ENCODE results near the gene FTL. TPM values are rescaled to one million over a fixed set of nuclear protein-coding genes. Genes with fewer than 3 reads are reported as not detected.

The FTL gene
- polyA plus RNA-seq, 2 donors, result 645 to 931 TPM

DNA sequence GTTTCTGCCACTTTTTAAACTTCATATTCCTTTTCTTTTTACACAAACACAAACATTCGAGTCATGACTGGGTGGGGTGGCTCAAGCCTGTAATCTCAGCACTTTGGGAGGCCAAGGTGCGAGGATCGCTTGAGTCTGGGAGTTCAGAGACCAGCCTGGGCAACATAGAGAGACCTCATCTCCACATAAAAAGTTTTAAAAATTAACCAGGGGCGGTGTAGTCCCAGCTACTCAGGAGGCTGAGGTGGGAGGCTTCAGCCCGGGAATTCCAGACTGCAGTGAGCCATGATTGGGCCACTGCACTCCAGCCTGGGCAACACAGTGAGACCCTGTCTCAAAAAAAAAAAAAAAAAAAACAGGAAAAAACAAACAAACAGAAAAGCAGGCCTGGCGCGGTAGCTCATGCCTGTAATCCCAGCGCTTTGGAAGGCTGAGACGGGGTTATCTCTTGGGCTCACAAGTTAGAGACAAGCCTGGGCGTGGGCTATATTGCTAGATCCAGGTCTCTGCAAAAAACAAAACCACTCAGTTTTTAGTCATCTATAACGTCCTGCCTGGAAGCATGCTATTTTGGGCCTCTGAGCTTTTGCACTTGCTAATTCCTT lies 11.0 kb upstream of the FTL start:
- H3K9me3 ChIP-seq (ENCODE audit: control insufficient read depth in 2 of 2, insufficient read depth in 1 of 2, low read depth in 1 of 2, low read length in 1 of 2), result no peaks in the 10 kb centered on the region
- peaks cover 8 to 10% of the 10 kb centered on the region in 2 donors for H3K4me1 ChIP-seq (ENCODE audit: control insufficient read depth in 2 of 2, insufficient read depth in 2 of 2, low read length in 1 of 2)
- H3K27me3 ChIP-seq (ENCODE audit: control insufficient read depth in 1 of 2, insufficient read depth in 2 of 2, low read length in 2 of 2), result no peaks in the 10 kb centered on the region
- peak overlapping the region; percentile 73 to 83 for H3K27ac ChIP-seq (ENCODE audit: low read depth in 2 of 2, low read length in 1 of 2)
- WGBS, 2 donors, result 49% methylated on average over 11 of the region's 11 CpGs
- peak overlapping the region; percentile 79 to 92 for H3K4me3 ChIP-seq (ENCODE audit: low read depth in 1 of 2, low read length in 2 of 2)
- H3K36me3 ChIP-seq (ENCODE audit: control insufficient read depth in 2 of 2, insufficient read depth in 2 of 2, low read length in 1 of 2), result peaks cover 0 to 3% of the 10 kb centered on the region in 2 donors

- WGBS, 2 donors, result 0% methylated on average over 38 to 71 of the region's 71 CpGs
- Histone ChIP-seq H3K36me3 (ENCODE audit: control insufficient read depth in 2 of 2, insufficient read depth in 2 of 2, low read length in 1 of 2) (peaks cover 0 to 3% of the 10 kb centered on the region in 2 donors), H3K4me3 (ENCODE audit: low read depth in 1 of 2, low read length in 2 of 2) (peak within 1 kb of the TSS; percentile 79 to 92), H3K4me1 (ENCODE audit: control insufficient read depth in 2 of 2, insufficient read depth in 2 of 2, low read length in 1 of 2) (peaks cover 8 to 10% of the 10 kb centered on the region in 2 donors), H3K27me3 (ENCODE audit: control insufficient read depth in 1 of 2, insufficient read depth in 2 of 2, low read length in 2 of 2) (no peaks in the 10 kb centered on the region), H3K27ac (ENCODE audit: low read depth in 2 of 2, low read length in 1 of 2) (peak within 1 kb of the TSS; percentile 73 to 83), H3K9me3 (ENCODE audit: control insufficient read depth in 2 of 2, insufficient read depth in 1 of 2, low read depth in 1 of 2, low read length in 1 of 2) (no peaks in the 10 kb centered on the region)
These were observed 10.4 kb upstream of the FTL start, which contains the start of gene BAX for GRCh38 chr19:48954595-48955307. BAX (plus strand) TSS chr19:48954875; CDS start chr19:48954929, 54 bp downstream.

DNA sequence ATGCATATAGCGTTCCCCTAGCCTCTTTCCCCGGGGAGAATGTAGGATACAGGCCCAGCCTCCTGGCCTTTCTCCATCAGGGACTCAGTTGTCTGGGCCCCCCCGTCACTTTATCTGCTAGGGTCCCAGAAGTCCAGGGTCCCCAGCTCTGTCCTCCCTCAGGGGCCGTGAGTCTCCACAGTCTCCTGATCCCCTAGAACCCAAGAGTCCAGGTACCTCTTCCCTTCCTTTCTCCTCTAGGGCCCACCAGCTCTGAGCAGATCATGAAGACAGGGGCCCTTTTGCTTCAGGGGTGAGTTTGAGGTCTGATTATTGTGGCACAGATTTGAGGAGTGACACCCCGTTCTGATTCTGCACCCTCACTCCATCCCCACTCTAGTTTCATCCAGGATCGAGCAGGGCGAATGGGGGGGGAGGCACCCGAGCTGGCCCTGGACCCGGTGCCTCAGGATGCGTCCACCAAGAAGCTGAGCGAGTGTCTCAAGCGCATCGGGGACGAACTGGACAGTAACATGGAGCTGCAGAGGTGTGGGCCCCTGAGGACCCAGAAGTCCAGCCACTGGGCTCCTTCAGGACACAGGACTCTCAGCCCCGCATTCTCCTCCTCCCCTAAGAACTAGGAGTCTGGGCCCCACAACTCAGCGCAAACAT lies 9.7 kb upstream of the FTL start:
- H3K4me3 ChIP-seq (ENCODE audit: low read depth in 1 of 2, low read length in 2 of 2), result peak overlapping the region; percentile 79 to 92
- H3K27me3 ChIP-seq (ENCODE audit: control insufficient read depth in 1 of 2, insufficient read depth in 2 of 2, low read length in 2 of 2), result no peaks in the 10 kb centered on the region
- peaks cover 8 to 10% of the 10 kb centered on the region in 2 donors for H3K4me1 ChIP-seq (ENCODE audit: control insufficient read depth in 2 of 2, insufficient read depth in 2 of 2, low read length in 1 of 2)
- 52 to 55% methylated on average over 16 of the region's 16 CpGs for WGBS, 2 donors
- H3K27ac ChIP-seq (ENCODE audit: low read depth in 2 of 2, low read length in 1 of 2), result peak overlapping the region; percentile 60 to 68
- peaks cover 0 to 3% of the 10 kb centered on the region in 2 donors for H3K36me3 ChIP-seq (ENCODE audit: control insufficient read depth in 2 of 2, insufficient read depth in 2 of 2, low read length in 1 of 2)
- no peaks in the 10 kb centered on the region for H3K9me3 ChIP-seq (ENCODE audit: control insufficient read depth in 2 of 2, insufficient read depth in 1 of 2, low read depth in 1 of 2, low read length in 1 of 2)

DNA sequence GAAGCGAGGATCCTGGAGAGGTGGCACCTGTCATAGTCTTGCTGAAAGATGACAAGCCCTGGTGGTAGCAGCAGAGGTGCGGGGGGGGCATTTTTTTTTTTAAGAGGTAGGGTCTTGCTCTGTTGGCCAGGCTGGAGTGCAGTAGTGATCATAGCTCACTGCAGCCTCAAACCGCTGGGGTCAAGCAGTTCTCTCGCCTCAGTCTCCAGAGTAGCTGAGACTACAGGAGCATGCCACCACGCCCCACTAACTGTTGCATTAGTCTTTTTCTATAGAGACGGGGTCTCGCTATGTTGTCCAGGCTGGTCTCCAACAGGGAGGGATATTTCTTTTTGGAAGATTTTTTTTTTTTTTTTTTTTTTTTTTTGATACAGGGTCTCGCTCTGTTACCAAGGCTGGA lies 7.1 kb upstream of the FTL start:
- Histone ChIP-seq H3K27ac (ENCODE audit: low read depth in 2 of 2, low read length in 1 of 2) (no peak overlapping the region), H3K36me3 (ENCODE audit: control insufficient read depth in 2 of 2, insufficient read depth in 2 of 2, low read length in 1 of 2) (peaks cover 0 to 3% of the 10 kb centered on the region in 2 donors), H3K9me3 (ENCODE audit: control insufficient read depth in 2 of 2, insufficient read depth in 1 of 2, low read depth in 1 of 2, low read length in 1 of 2) (no peaks in the 10 kb centered on the region), H3K4me1 (ENCODE audit: control insufficient read depth in 2 of 2, insufficient read depth in 2 of 2, low read length in 1 of 2) (peaks cover 11 to 19% of the 10 kb centered on the region in 2 donors), H3K4me3 (ENCODE audit: low read depth in 1 of 2, low read length in 2 of 2) (no peak overlapping the region), H3K27me3 (ENCODE audit: control insufficient read depth in 1 of 2, insufficient read depth in 2 of 2, low read length in 2 of 2) (no peaks in the 10 kb centered on the region)
- 97 to 99% methylated on average over 8 of the region's 8 CpGs for WGBS, 2 donors

DNA sequence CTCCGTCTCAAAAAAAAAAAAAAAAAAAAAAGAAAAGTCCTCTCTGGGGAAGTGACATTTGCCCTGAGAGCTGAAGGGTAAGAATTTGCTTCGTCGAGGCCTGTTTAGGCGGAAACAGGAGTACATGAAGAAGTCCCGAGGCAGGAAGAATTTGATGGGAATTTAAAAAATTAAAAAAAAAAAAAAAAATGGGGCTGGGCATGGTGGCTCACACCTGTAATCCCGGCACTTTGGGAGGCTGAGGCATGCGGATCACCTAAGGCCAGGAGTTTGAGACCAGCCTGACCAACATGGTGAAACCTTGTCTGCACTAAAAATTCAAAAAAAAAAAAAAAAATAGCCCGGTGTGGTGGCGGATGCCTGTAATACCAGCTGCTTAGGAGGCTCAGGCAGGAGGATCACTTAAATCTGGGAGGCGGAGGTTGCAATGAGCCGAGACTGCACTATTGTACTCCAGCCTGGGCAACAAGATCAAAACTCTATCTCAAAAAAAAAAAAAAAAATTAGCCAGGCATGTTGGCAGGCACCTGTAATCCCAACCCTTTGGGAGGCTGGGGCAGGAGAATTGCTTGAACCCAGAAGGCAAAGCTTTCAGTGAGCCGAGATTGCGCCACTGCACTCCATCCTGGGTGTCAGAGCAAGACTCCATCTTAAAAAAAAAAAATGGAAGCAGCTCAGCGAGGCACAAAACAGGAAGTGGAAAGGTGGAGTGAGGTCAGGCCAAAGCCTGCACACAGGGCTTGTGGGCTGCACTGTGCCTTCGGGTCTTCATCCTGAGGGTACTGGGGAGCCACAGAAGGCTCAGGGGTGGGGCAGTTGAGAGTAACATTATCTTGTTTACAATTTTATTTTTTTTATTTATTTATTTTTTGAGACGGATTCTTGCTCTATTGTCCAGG lies 5.5 kb upstream of the FTL start:
- Histone ChIP-seq H3K36me3 (ENCODE audit: control insufficient read depth in 2 of 2, insufficient read depth in 2 of 2, low read length in 1 of 2) (peaks cover 0 to 3% of the 10 kb centered on the region in 2 donors), H3K4me1 (ENCODE audit: control insufficient read depth in 2 of 2, insufficient read depth in 2 of 2, low read length in 1 of 2) (peaks cover 11 to 30% of the 10 kb centered on the region in 2 donors), H3K4me3 (ENCODE audit: low read depth in 1 of 2, low read length in 2 of 2) (no peak overlapping the region), H3K27ac (ENCODE audit: low read depth in 2 of 2, low read length in 1 of 2) (no peak overlapping the region), H3K27me3 (ENCODE audit: control insufficient read depth in 1 of 2, insufficient read depth in 2 of 2, low read length in 2 of 2) (no peaks in the 10 kb centered on the region), H3K9me3 (ENCODE audit: control insufficient read depth in 2 of 2, insufficient read depth in 1 of 2, low read depth in 1 of 2, low read length in 1 of 2) (no peaks in the 10 kb centered on the region)
- 83 to 87% methylated on average over 16 of the region's 16 CpGs for WGBS, 2 donors

DNA sequence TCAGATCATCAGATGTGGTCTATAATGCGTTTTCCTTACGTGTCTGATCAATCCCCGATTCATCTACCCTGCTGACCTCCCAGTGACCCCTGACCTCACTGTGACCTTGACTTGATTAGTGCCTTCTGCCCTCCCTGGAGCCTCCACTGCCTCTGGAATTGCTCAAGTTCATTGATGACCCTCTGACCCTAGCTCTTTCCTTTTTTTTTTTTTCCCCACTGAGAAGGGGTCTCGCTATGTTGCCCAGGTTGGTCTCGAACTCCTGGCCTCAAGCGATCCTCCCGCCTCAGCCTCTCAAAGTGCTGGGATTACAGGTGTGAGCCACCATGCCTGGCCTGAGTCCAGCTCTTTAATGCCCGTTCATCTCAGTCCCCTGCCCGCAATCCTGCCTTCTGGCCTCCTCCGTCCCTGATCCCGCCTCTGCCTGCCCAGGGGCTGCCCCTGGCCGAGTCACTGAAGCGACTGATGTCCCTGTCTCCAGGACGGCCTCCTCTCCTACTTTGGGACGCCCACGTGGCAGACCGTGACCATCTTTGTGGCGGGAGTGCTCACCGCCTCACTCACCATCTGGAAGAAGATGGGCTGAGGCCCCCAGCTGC lies 4.0 kb upstream of the FTL start:
- Histone ChIP-seq H3K27me3 (ENCODE audit: control insufficient read depth in 1 of 2, insufficient read depth in 2 of 2, low read length in 2 of 2) (no peaks in the 10 kb centered on the region), H3K36me3 (ENCODE audit: control insufficient read depth in 2 of 2, insufficient read depth in 2 of 2, low read length in 1 of 2) (peaks cover 0 to 1% of the 10 kb centered on the region in 2 donors), H3K27ac (ENCODE audit: low read depth in 2 of 2, low read length in 1 of 2) (peak overlapping the region in 1 of 2 donors; percentile 13), H3K9me3 (ENCODE audit: control insufficient read depth in 2 of 2, insufficient read depth in 1 of 2, low read depth in 1 of 2, low read length in 1 of 2) (no peaks in the 10 kb centered on the region), H3K4me3 (ENCODE audit: low read depth in 1 of 2, low read length in 2 of 2) (no peak overlapping the region), H3K4me1 (ENCODE audit: control insufficient read depth in 2 of 2, insufficient read depth in 2 of 2, low read length in 1 of 2) (peaks cover 4 to 28% of the 10 kb centered on the region in 2 donors)
- WGBS, 2 donors, result 82% methylated on average over 18 to 19 of the region's 19 CpGs

DNA sequence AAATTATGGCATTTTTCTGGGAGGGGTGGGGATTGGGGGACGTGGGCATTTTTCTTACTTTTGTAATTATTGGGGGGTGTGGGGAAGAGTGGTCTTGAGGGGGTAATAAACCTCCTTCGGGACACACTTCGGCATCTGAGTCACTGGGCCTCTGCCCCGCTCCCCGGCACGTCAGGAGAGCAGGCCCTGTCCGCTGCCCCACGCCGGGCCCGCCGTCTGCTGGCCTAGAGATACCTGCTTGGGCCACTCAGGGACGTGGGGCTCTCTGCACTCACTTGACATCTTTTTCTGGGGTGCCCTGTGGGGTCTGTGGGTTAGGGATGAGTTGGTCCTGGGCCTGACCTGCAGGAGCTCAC lies 3.5 kb upstream of the FTL start:
- Histone ChIP-seq H3K27me3 (ENCODE audit: control insufficient read depth in 1 of 2, insufficient read depth in 2 of 2, low read length in 2 of 2) (no peaks in the 10 kb centered on the region), H3K27ac (ENCODE audit: low read depth in 2 of 2, low read length in 1 of 2) (peak overlapping the region in 1 of 2 donors; percentile 76), H3K4me1 (ENCODE audit: control insufficient read depth in 2 of 2, insufficient read depth in 2 of 2, low read length in 1 of 2) (peaks cover 4 to 28% of the 10 kb centered on the region in 2 donors), H3K9me3 (ENCODE audit: control insufficient read depth in 2 of 2, insufficient read depth in 1 of 2, low read depth in 1 of 2, low read length in 1 of 2) (no peaks in the 10 kb centered on the region), H3K36me3 (ENCODE audit: control insufficient read depth in 2 of 2, insufficient read depth in 2 of 2, low read length in 1 of 2) (peaks cover 0 to 5% of the 10 kb centered on the region in 2 donors), H3K4me3 (ENCODE audit: low read depth in 1 of 2, low read length in 2 of 2) (no peak overlapping the region)
- 85% methylated on average over 12 of the region's 12 CpGs for WGBS, 2 donors

GRCh38 chr19:48962029-48962848 lies 2.9 kb upstream of the FTL start:
- Histone ChIP-seq H3K4me3 (ENCODE audit: low read depth in 1 of 2, low read length in 2 of 2) (no peak overlapping the region), H3K36me3 (ENCODE audit: control insufficient read depth in 2 of 2, insufficient read depth in 2 of 2, low read length in 1 of 2) (peaks cover 0 to 8% of the 10 kb centered on the region in 2 donors), H3K27ac (ENCODE audit: low read depth in 2 of 2, low read length in 1 of 2) (peak overlapping the region; percentile 76 to 83), H3K27me3 (ENCODE audit: control insufficient read depth in 1 of 2, insufficient read depth in 2 of 2, low read length in 2 of 2) (no peaks in the 10 kb centered on the region), H3K4me1 (ENCODE audit: control insufficient read depth in 2 of 2, insufficient read depth in 2 of 2, low read length in 1 of 2) (peaks cover 4 to 28% of the 10 kb centered on the region in 2 donors), H3K9me3 (ENCODE audit: control insufficient read depth in 2 of 2, insufficient read depth in 1 of 2, low read depth in 1 of 2, low read length in 1 of 2) (no peaks in the 10 kb centered on the region)
- 48 to 58% methylated on average over 22 of the region's 22 CpGs for WGBS, 2 donors

Data from esophagus (tissue), 2 donors.